B cell (primary cell): ENCODE data around the gene NTPCR. TPM values are rescaled to one million over a fixed set of nuclear protein-coding genes. Genes with fewer than 3 reads are reported as not detected.

ENCODE experiments used
- ATAC-seq: fragments of 200-7000 bp; cut with Tn5 transposase; one replicate; pipeline ENCODE4 v1.10.0; 2021; ENCODE audit warnings: low read depth, mild to moderate bottlenecking, moderate number of reproducible peaks, moderate library complexity
- CTCF ChIA-PET: fragments of 350-600 bp; sonication (Branson Sonifier 250); formaldehyde crosslinking; loops from one replicate; lab custom pipeline; 2021; ENCODE audit warnings: antibody characterized with exemption, inconsistent platforms; lab: Charles Lee
- POLR2A ChIA-PET: fragments of 350-600 bp; sonication (Branson Sonifier 250); formaldehyde crosslinking; loops from one replicate; lab custom pipeline; 2021; ENCODE audit warnings: antibody characterized with exemption; lab: Charles Lee
- DNase-seq: peaks from one replicate; pipeline ENCODE4 v3.0.0; 2013
- H2AFZ ChIP-seq: 2 replicates; pipeline ENCODE4 v1.6.1; 2012; ENCODE audit warnings: mild to moderate bottlenecking, low read depth, low read length; ENCODE audit not compliant: insufficient read depth, poor library complexity, severe bottlenecking
- H3K27ac ChIP-seq, 2 donors: 1 replicate in 1 of 2; 2 replicates in 1 of 2; pipeline ENCODE4 v1.5.1; 2012 to 2013; ENCODE audit warnings: low read length in 2 of 2, mild to moderate bottlenecking in 2 of 2, moderate library complexity in 1 of 2
- H3K27me3 ChIP-seq, 4 experiments: fragments of 200-600 bp in 1 of 4; sonication (generic) in 1 of 4; replicated peaks in 1 of 4; 1 replicate in 2 of 4; 2 replicates in 2 of 4; pipeline versions ENCODE4 v1.6.1 to v1.7.0; 2013 to 2016; ENCODE audit warnings: low read length in 3 of 4, mild to moderate bottlenecking in 2 of 4, mixed read lengths in 1 of 4, moderate library complexity in 1 of 4; ENCODE audit not compliant: insufficient read depth in 4 of 4, control insufficient read depth in 3 of 4; ENCODE audit errors: control extremely low read depth in 1 of 4
- H3K36me3 ChIP-seq, 2 experiments: replicated peaks in 1 of 2; 1 replicate in 1 of 2; 2 replicates in 1 of 2; pipeline versions ENCODE4 v1.6.1 to v1.7.1; 2013; ENCODE audit warnings: low read length in 1 of 2; ENCODE audit not compliant: insufficient read depth in 2 of 2, control insufficient read depth in 1 of 2; ENCODE audit errors: control extremely low read depth in 1 of 2, extremely low read depth in 1 of 2
- H3K4me1 ChIP-seq, 2 donors: fragments of 200-600 bp in 1 of 2; sonication (generic) in 1 of 2; 1 replicate in 1 of 2; 2 replicates in 1 of 2; pipeline versions ENCODE4 v1.5.1 to v1.6.1; 2013 to 2017; ENCODE audit warnings: low read length in 2 of 2; ENCODE audit not compliant: control insufficient read depth in 2 of 2, insufficient read depth in 2 of 2
- H3K4me2 ChIP-seq: replicated peaks from 2 replicates; pipeline ENCODE3; 2012; ENCODE audit warnings: mild to moderate bottlenecking, low read depth, low read length; ENCODE audit not compliant: poor library complexity, severe bottlenecking
- H3K4me3 ChIP-seq, 5 experiments: fragments of 200-600 bp in 1 of 5; sonication (generic) in 1 of 5; 1 replicate in 3 of 5; 2 replicates in 2 of 5; pipeline versions ENCODE4 v1.5.1 to v1.7.0; 2011 to 2016; ENCODE audit warnings: low read length in 4 of 5, mild to moderate bottlenecking in 4 of 5, low read depth in 2 of 5, control low read depth in 1 of 5, moderate library complexity in 1 of 5; ENCODE audit not compliant: insufficient read depth in 1 of 5; ENCODE audit errors: control extremely low read depth in 1 of 5, extremely low read depth in 1 of 5
- H3K79me2 ChIP-seq: fragments of 200-600 bp; sonication (generic); one replicate; pipeline ENCODE4 v1.6.0; 2016; ENCODE audit warnings: low read length; ENCODE audit not compliant: control insufficient read depth, insufficient read depth
- H3K9ac ChIP-seq: fragments of 200-600 bp; sonication (generic); 2 replicates; pipeline ENCODE4 v1.6.1; 2017; ENCODE audit warnings: mild to moderate bottlenecking, low read length, moderate library complexity
- H3K9me3 ChIP-seq, 3 donors: one replicate each; pipeline versions ENCODE4 v1.6.1 to v1.7.1; 2013; ENCODE audit warnings: low read length in 2 of 3; ENCODE audit not compliant: control insufficient read depth in 2 of 3, insufficient read depth in 1 of 3; ENCODE audit errors: control extremely low read depth in 1 of 3
- H4K20me1 ChIP-seq: 2 replicates; pipeline ENCODE4 v1.6.0; 2012; ENCODE audit warnings: mild to moderate bottlenecking, low read length; ENCODE audit not compliant: insufficient read depth, control insufficient read depth, poor library complexity, severe bottlenecking
- H3K27ac Mint-ChIP-seq: one replicate; pipeline ENCODE4 v1.8.0; 2021; ENCODE audit warnings: mixed read lengths
- H3K27me3 Mint-ChIP-seq: one replicate; pipeline ENCODE4 v1.8.0; 2021; ENCODE audit warnings: mixed read lengths
- H3K4me1 Mint-ChIP-seq: one replicate; pipeline ENCODE4 v1.8.0; 2021; ENCODE audit warnings: mixed read lengths
- H3K4me3 Mint-ChIP-seq: one replicate; pipeline ENCODE4 v1.8.0; 2021; ENCODE audit warnings: mixed read lengths
- H3K9me3 Mint-ChIP-seq: one replicate; pipeline ENCODE4 v1.8.0; 2022; ENCODE audit warnings: mixed read lengths; ENCODE audit not compliant: insufficient read depth
- CTCF ChIP-seq: fragments of 200-600 bp; IDR thresholded peaks from one replicate; pipeline ENCODE4 v1.8.0; 2022; ENCODE audit warnings: antibody characterized with exemption, mild to moderate bottlenecking
- EZH2 ChIP-seq: IDR thresholded peaks from 2 replicates; pipeline ENCODE4 v1.6.1; 2012; ENCODE audit warnings: borderline replicate concordance, low read depth, mild to moderate bottlenecking, moderate library complexity, low read length; ENCODE audit not compliant: insufficient read depth, poor library complexity, severe bottlenecking
- WGBS: methylation state at CpG from one replicate; pipeline ENCODE4 v1.1.5; 2013; ENCODE audit warnings: missing lambda C conversion rate; ENCODE audit not compliant: insufficient coverage; 5-methylcytosine and 5-hydroxymethylcytosine counted together
- intact Hi-C: fragments of 100-400 bp; cut with micrococcal nuclease; formaldehyde crosslinking; loops from one replicate; pipeline ENCODE4 v1.10.0; 2022
- polyA plus RNA-seq: library from polyadenylated mRNA; depleted of rRNA; stranded (reverse); fragments of >200 nt; gene quantifications from 2 replicates; pipeline ENCODE4 v1.2.3, GENCODE V29; 2012
- total RNA-seq, 2 donors: library from RNA; stranded (reverse); fragments of 120-200 nt in 1 of 2; gene quantifications; 1 replicate in 1 of 2; 2 replicates in 1 of 2; pipeline versions ENCODE4 v1.2.3 to v1.2.4, GENCODE V29; 2013 to 2022

Gene NTPCR
- total and polyA plus RNA-seq, 2 donors (not counting 1 experiment from before 2014, with no cell fraction given): 7.6 to 16.5 TPM

- POLR2A ChIA-PET: no interaction called here
- CTCF ChIA-PET: interaction anchor here (0.6 kb wide), 1 partner anchor 28 kb away, joined by 3 read pairs; no protein-coding TSS in a partner anchor
These were observed 61.6 kb downstream of the NTPCR start for GRCh38 chr1:233012021-233012420.

GRCh38 chr1:233015965-233016364, 65.6 kb downstream of the NTPCR start:
- no peaks in the 10 kb centered on the region for H3K4me1 Mint-ChIP-seq

More at GRCh38 chr1:233012021-233012420, 61.6 kb downstream of the NTPCR start:
- Mint-ChIP-seq H3K4me3 (no peak overlapping the region), H3K4me1 (no peaks in the 10 kb centered on the region), H3K27ac (no peak overlapping the region), H3K27me3 (no peaks in the 10 kb centered on the region), H3K9me3 (no peaks in the 10 kb centered on the region)
- Histone ChIP-seq H3K4me1 (no peaks in the 10 kb centered on the region), H3K79me2 (no peaks in the 10 kb centered on the region), H4K20me1 (no peaks in the 10 kb centered on the region), H3K4me2 (no peak overlapping the region), H3K27me3 (no peaks in the 10 kb centered on the region), H3K27ac (no peak overlapping the region), H3K36me3 (peaks cover 0 to 2% of the 10 kb centered on the region in 2 experiments), H2AFZ (no peak overlapping the region), H3K9ac (no peak overlapping the region), H3K9me3 (no peaks in the 10 kb centered on the region), H3K4me3 (no peak overlapping the region)
- ATAC-seq (no peak), DNase-seq (no peak)
- WGBS: no CpG with 5 or more reads among the region's 1 CpG
- TF ChIP-seq EZH2 (no peak), CTCF (no peak)
- intact Hi-C loops: no loop called here

More at GRCh38 chr1:233015965-233016364, 65.6 kb downstream of the NTPCR start:
- ATAC-seq (no peak), DNase-seq (no peak)
- no peak overlapping the region for H3K27ac Mint-ChIP-seq
- ChIA-PET POLR2A (no interaction called here), CTCF (no interaction called here)
- Histone ChIP-seq H3K79me2 (no peaks in the 10 kb centered on the region), H3K36me3 (peaks cover 0 to 2% of the 10 kb centered on the region in 2 experiments), H3K9me3 (peaks cover 0 to 2% (median 0%) of the 10 kb centered on the region in 3 donors), H3K4me1 (no peaks in the 10 kb centered on the region), H3K9ac (no peak overlapping the region), H4K20me1 (no peaks in the 10 kb centered on the region), H3K4me2 (no peak overlapping the region), H3K4me3 (no peak overlapping the region), H2AFZ (no peak overlapping the region), H3K27me3 (no peaks in the 10 kb centered on the region), H3K27ac (no peak overlapping the region)
- TF ChIP-seq EZH2 (no peak), CTCF (no peak)
- no peak overlapping the region for H3K4me3 Mint-ChIP-seq
- WGBS: 29% methylated on average over 1 of the region's 2 CpGs
- no peaks in the 10 kb centered on the region for H3K27me3 Mint-ChIP-seq
- intact Hi-C loops: no loop called here
- H3K9me3 Mint-ChIP-seq: no peaks in the 10 kb centered on the region
